Effector memory CD4-positive, alpha-beta T cell (primary cell): Measurements from ENCODE around the gene PTPRE.

ENCODE experiments used
- DNase-seq, 3 donors: peaks; one replicate each; pipeline ENCODE4 v3.0.0-alpha.2; 2020
- H3K27ac ChIP-seq: 2 replicates; pipeline ENCODE4 v1.7.0; 2013; ENCODE audit warnings: mild to moderate bottlenecking, low read length, moderate library complexity; ENCODE audit not compliant: insufficient read depth, poor library complexity, severe bottlenecking
- H3K27me3 ChIP-seq: replicated peaks from 2 replicates; pipeline ENCODE4 v1.7.0; 2013; ENCODE audit warnings: mild to moderate bottlenecking, low read length; ENCODE audit not compliant: insufficient read depth, control insufficient read depth, poor library complexity, severe bottlenecking
- H3K36me3 ChIP-seq: 2 replicates; pipeline ENCODE4 v1.7.0; 2013; ENCODE audit warnings: mild to moderate bottlenecking, low read length, moderate library complexity; ENCODE audit not compliant: control insufficient read depth, insufficient read depth
- H3K4me1 ChIP-seq: 2 replicates; pipeline ENCODE4 v1.7.0; 2013; ENCODE audit warnings: low read length, mild to moderate bottlenecking; ENCODE audit not compliant: control insufficient read depth, insufficient read depth, poor library complexity, severe bottlenecking
- H3K4me3 ChIP-seq: 2 replicates; pipeline ENCODE4 v1.7.0; 2013; ENCODE audit warnings: low read length, low read depth, mild to moderate bottlenecking; ENCODE audit not compliant: insufficient read depth, poor library complexity, severe bottlenecking
- H3K9me3 ChIP-seq: 2 replicates; pipeline ENCODE4 v1.7.0; 2013; ENCODE audit warnings: mild to moderate bottlenecking, low read length, moderate library complexity; ENCODE audit not compliant: control insufficient read depth

Gene PTPRE

DNA sequence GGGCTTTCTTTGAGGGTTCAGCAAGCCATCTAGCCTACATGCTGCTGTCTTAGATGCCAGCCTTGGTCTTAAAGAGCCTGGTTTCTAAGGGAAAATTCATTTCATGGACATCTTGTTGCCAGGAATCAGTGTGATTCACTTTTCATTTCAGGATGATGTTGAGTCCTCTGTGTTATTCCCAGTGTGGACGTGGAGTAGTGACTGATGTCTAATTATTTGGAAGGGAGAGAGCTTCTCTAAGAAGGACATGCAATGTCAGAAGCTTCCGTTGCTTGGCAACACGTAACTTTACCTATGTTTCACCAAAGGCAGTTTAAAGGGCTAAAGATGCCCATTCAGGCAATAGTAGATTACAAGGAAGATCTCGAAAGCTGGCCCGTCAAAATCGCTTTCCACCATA, 89.0 kb downstream of the PTPRE start:
- no peak overlapping the region for H3K4me3 ChIP-seq
- DNase-seq = no peak
- H3K9me3 ChIP-seq = no peaks in the 10 kb centered on the region
- no peak overlapping the region for H3K27ac ChIP-seq
- peaks cover 7% of the 10 kb centered on the region for H3K4me1 ChIP-seq
- no peaks in the 10 kb centered on the region for H3K36me3 ChIP-seq
- H3K27me3 ChIP-seq = no peaks in the 10 kb centered on the region

GRCh38 chr10:127996586-127996985, 89.7 kb downstream of the PTPRE start:
- H3K4me3 ChIP-seq = no peak overlapping the region
- peaks cover 3% of the 10 kb centered on the region for H3K4me1 ChIP-seq
- H3K27me3 ChIP-seq = no peaks in the 10 kb centered on the region
- DNase-seq = no peak
- H3K36me3 ChIP-seq = no peaks in the 10 kb centered on the region
- no peak overlapping the region for H3K27ac ChIP-seq
- H3K9me3 ChIP-seq = no peaks in the 10 kb centered on the region

- Histone ChIP-seq H3K9me3 (no peaks in the 10 kb centered on the region), H3K27ac (no peak overlapping the region), H3K4me3 (no peak overlapping the region), H3K27me3 (no peaks in the 10 kb centered on the region), H3K4me1 (no peaks in the 10 kb centered on the region), H3K36me3 (no peaks in the 10 kb centered on the region)
- DNase-seq = no peak
These were observed 90.4 kb downstream of the PTPRE start for GRCh38 chr10:127997271-127997670.

DNA sequence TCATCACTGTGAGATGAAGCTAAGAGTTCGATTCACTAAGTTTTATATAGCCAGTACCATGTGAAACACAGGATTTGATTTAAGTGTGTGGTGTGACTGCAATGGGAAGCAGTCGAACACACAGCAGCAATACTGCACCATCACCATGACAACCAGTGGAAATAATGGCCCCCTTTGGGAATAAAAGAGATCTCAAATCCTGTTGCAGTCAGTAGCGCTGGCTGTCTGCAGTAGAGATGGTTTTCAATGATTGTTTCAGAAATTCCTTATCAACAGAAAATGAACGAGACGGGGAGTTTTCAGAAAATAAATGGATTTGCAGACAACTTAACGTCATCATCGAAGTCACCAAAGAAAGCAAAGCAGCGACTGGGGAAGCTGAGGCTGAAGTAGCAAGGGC, 91.0 kb downstream of the PTPRE start:
- Histone ChIP-seq H3K36me3 (no peaks in the 10 kb centered on the region), H3K4me3 (no peak overlapping the region), H3K27ac (no peak overlapping the region), H3K27me3 (no peaks in the 10 kb centered on the region), H3K4me1 (no peaks in the 10 kb centered on the region), H3K9me3 (no peaks in the 10 kb centered on the region)
- DNase-seq = no peak

GRCh38 chr10:127998501-127999144, 91.7 kb downstream of the PTPRE start:
- Histone ChIP-seq H3K36me3 (no peaks in the 10 kb centered on the region), H3K27ac (no peak overlapping the region), H3K4me1 (no peaks in the 10 kb centered on the region), H3K9me3 (no peaks in the 10 kb centered on the region), H3K4me3 (no peak overlapping the region), H3K27me3 (no peaks in the 10 kb centered on the region)
- no peak for DNase-seq

DNA sequence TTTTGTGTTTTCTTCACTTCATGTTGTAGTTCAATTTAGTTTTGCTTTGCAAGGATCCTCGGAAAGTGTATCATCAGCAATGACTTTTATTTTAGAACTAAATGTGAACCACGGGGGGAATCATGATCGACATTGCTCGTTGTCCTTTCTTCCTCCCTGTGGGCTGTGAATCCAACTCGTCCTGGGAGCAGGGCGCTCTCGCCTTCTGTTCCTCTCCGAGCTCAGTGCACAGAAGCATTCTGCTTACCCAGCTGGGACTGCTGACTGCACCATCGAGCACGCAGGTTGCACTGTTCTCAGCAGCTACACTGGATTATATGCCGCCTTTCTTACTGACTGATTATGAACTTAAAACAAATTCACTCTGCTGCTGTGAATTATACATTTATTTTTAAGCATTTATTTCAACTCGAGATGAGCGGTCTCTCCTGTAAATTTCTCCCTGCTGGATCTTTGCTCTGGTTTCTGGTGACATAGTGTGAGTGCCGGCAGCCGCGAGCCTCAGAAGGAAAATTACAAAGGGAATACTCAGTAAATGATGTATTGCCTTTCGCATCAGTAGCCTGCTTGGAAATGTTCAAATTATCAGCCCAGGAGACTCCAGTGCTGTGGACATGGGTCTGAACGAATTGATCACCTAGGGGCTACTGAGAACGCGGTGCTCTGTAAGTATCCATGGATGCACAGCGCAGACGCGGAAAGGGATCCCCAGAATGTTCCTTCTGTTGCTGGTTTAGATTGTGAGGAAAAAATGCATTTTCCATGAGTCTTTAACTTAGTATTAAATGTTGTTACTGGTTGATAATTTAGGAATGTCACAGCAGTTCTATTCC, 92.6 kb downstream of the PTPRE start:
- DNase-seq = no peak

DNA sequence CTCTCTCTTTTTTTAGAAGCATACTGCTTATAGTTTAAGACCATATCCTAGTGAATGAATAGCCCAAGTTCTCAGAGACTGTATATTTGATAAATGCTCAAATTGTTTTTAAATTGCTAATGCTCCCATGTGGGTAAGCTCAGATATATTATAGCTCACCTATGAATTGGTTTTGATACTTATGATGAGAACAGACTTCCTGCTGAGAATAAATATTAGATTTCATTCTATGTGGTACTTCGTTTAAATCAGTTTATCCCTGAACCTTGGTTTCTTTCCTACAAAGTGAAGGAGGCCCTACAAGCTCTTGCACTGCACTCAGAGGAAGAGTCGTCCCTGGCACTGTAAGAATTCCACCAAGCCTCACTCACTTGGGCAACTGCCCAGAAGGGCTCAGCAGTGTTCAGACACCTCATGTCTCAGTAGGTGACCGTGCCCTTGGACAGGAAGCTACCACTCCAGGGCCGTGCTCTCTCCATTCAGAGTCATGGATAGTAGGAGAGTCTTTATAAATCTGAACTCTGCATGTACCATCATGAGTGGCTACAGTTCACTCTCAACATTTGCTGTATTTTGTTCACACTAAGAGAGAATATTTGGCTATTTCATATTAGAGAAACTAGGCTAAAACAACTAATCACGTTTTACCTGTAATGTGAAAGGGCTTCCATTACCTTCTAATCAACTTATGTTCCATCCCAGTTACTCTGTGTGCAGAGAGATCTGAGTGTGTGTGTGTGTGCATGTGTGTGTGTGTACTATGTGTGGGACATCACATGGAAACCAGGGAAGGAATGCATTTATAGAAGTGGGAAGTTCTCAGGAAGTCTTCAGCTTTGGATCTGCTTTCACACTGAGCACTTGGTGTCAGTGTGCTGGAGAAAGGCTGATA, 93.8 kb downstream of the PTPRE start:
- no peak overlapping the region for H3K4me3 ChIP-seq
- H3K36me3 ChIP-seq = no peaks in the 10 kb centered on the region
- H3K9me3 ChIP-seq = no peaks in the 10 kb centered on the region
- no peaks in the 10 kb centered on the region for H3K4me1 ChIP-seq
- H3K27ac ChIP-seq = no peak overlapping the region
- DNase-seq = no peak
- H3K27me3 ChIP-seq = no peaks in the 10 kb centered on the region

More for the DNA sequence above, 92.6 kb downstream of the PTPRE start:
- Histone ChIP-seq H3K9me3 (no peaks in the 10 kb centered on the region), H3K36me3 (no peaks in the 10 kb centered on the region), H3K4me1 (no peaks in the 10 kb centered on the region), H3K27me3 (no peaks in the 10 kb centered on the region), H3K4me3 (no peak overlapping the region), H3K27ac (no peak overlapping the region)

- no peaks in the 10 kb centered on the region for H3K4me1 ChIP-seq
These were observed 94.5 kb downstream of the PTPRE start for GRCh38 chr10:128001363-128001745.

DNA sequence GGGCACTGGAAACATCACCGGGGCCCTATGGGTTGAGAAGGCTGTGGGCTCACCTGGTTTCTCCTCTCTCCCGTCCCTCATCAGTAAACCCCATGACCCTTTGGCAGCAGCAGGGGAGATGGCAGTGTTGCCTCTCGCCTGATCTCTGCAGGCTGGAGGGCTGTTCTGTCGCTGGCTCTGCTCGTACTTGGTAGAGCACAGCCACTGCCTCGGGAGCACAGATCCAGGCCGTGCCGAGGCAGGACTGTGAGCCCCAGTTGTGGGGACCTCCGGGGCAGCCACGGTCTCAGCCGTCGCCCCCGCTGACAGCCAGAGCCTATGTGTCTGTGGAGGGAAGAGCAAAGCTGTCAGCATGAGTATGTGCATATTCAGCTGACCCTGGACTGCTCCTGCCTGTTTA, 94.9 kb downstream of the PTPRE start:
- H3K36me3 ChIP-seq = no peaks in the 10 kb centered on the region
- H3K4me3 ChIP-seq = no peak overlapping the region
- H3K27me3 ChIP-seq = no peaks in the 10 kb centered on the region
- H3K9me3 ChIP-seq = no peaks in the 10 kb centered on the region
- no peak overlapping the region for H3K27ac ChIP-seq
- no peaks in the 10 kb centered on the region for H3K4me1 ChIP-seq
- no peak for DNase-seq

More at GRCh38 chr10:128001363-128001745, 94.5 kb downstream of the PTPRE start:
- no peak for DNase-seq
- Histone ChIP-seq H3K27me3 (no peaks in the 10 kb centered on the region), H3K9me3 (no peaks in the 10 kb centered on the region), H3K27ac (no peak overlapping the region), H3K36me3 (no peaks in the 10 kb centered on the region), H3K4me3 (no peak overlapping the region)
